Gastrocnemius medialis (tissue), 4 donors: ENCODE data around the gene MDM2.

ENCODE experiments used
- POLR2A ChIP-seq, 2 donors: fragments of 450-650 bp; IDR thresholded peaks; one replicate each; pipeline ENCODE4 v1.6.1; 2017; ENCODE audit warnings: antibody characterized with exemption in 2 of 2, mild to moderate bottlenecking in 2 of 2, moderate library complexity in 2 of 2
- TF ChIP-seq, protein P1 (sequence below), 5 experiments: fragments of 450-650 bp in 3 of 5; fragments of 200-600 bp in 2 of 5; sonication (generic) in 2 of 5; IDR thresholded peaks in 4 of 5; conservative IDR thresholded peaks in 1 of 5; 1 replicate in 4 of 5; 2 replicates in 1 of 5; pipeline ENCODE4 v1.5.1; 2016 to 2019; ENCODE audit warnings: antibody characterized with exemption in 5 of 5, mild to moderate bottlenecking in 3 of 5, moderate library complexity in 3 of 5

DNA sequence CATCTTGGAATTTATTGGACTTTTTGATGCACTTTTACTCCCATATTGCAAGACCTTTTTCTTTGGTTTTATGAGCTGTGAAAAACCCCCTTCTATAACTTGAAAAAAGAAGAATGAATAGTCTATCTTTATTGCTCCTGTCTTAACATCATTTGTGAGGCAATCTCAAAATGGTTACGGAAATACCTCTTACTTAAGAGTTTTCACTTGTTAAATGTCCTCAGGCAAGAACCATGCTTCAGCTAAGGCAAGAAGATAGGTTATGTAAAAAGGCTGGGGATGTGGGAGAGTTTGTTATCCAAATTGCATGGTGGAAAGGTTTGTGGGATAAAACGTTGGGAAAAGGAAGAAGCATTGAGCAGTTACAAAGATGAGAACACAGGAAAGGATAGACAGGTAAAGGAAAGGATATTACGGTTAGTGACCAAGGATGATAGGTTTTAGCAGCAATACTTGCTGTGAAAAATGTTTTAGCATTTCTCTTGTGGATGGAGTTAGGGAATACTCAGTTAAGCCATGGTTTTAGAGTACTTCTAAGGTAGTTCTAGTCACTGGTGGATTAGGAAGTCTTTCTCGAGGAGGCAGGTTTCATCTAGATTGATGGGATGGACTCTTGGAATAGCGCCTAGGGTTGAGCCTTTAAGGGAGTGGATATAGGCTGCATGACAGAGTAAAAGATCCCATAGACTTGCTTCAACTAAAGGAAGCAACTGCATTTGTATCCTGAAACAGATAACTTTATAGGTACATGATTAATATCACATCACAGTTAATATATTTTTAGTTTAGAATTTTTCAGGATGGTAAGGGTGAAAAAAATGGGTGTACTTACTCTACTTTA lies 30.3 kb downstream of the MDM2 start:
- TF ChIP-seq, protein P1, sequence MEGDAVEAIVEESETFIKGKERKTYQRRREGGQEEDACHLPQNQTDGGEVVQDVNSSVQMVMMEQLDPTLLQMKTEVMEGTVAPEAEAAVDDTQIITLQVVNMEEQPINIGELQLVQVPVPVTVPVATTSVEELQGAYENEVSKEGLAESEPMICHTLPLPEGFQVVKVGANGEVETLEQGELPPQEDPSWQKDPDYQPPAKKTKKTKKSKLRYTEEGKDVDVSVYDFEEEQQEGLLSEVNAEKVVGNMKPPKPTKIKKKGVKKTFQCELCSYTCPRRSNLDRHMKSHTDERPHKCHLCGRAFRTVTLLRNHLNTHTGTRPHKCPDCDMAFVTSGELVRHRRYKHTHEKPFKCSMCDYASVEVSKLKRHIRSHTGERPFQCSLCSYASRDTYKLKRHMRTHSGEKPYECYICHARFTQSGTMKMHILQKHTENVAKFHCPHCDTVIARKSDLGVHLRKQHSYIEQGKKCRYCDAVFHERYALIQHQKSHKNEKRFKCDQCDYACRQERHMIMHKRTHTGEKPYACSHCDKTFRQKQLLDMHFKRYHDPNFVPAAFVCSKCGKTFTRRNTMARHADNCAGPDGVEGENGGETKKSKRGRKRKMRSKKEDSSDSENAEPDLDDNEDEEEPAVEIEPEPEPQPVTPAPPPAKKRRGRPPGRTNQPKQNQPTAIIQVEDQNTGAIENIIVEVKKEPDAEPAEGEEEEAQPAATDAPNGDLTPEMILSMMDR (IDR thresholded peaks at IDR 0.05 in 4 of 5, conservative IDR thresholded peaks at IDR 0.05 in 1 of 5) = no peak
- no peak for TF ChIP-seq POLR2A (IDR thresholded peaks at IDR 0.05)
